CD1c-positive myeloid dendritic cell (primary cell): ENCODE data around the gene ANKMY1.
"Not testable (repeated sequence)": the region's sequence is repeated elsewhere in the genome, so short reads cannot be mapped to it uniquely, and the experiment has no call there.

Experiments used
- DNase-seq: peaks from one replicate; pipeline ENCODE4 v3.0.0-alpha.2; 2016; ENCODE audit errors: extremely low spot score

The ANKMY1 gene

DNA sequence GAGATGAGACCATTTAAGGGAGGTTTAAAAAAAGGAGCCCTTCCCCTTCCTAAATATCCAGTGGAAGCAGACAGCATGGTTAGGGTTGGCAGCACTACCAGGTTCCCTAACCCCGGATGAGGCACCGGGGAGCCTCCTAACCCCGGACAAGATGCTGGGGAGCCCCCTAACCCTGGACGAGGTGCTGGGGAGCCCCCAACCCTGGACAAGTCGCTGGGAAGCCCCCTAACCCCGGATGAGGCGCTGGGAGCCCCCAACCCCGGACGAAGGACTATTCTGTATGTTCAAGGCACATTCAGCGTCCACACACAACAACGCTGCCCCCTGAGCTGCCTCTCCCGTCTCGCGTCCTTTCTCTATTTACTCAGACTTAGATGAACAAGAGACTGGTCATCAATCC is 51.9 kb downstream of the ANKMY1 start:
- DNase-seq = no peak

DNA sequence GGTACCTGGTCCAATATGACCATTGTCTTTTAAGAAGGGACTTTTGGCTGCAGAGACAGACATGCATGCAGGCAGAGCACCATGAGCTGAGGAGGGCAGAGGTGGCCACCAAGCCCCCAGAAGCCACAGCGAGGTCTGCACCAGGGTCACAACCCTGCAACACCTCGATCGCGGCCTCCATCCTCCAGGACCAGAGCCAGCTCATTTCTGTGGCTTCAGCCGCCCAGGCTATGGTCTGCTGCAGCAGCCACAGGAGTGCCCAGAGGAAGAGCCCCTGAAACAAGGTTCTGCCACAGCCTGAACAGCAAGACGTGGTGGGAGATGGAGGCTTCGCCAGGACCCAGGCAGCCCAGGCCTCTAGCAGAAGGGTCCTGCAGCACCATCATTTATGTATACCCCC is 53.9 kb downstream of the ANKMY1 start:
- no peak for DNase-seq

DNA sequence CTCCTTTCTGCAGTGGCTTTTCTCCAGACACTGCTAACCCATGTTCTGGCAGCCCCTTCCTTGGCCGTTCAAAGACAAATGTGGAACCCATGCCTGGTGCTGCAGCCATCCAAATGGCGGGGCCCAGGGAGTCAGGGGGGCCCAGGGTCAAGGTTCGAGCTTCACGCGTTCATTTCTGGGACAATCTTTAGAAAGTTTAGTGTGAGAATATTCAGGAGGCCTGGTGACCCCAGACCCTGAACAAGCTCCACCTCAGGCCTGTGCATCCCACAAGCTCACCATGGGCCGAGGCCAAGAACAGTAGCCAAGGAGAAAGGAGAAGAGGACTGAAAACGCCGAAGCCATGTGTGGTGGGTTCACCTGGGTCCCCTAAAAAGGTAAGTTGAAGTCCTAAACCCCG is 54.4 kb downstream of the ANKMY1 start:
- no peak for DNase-seq

DNA sequence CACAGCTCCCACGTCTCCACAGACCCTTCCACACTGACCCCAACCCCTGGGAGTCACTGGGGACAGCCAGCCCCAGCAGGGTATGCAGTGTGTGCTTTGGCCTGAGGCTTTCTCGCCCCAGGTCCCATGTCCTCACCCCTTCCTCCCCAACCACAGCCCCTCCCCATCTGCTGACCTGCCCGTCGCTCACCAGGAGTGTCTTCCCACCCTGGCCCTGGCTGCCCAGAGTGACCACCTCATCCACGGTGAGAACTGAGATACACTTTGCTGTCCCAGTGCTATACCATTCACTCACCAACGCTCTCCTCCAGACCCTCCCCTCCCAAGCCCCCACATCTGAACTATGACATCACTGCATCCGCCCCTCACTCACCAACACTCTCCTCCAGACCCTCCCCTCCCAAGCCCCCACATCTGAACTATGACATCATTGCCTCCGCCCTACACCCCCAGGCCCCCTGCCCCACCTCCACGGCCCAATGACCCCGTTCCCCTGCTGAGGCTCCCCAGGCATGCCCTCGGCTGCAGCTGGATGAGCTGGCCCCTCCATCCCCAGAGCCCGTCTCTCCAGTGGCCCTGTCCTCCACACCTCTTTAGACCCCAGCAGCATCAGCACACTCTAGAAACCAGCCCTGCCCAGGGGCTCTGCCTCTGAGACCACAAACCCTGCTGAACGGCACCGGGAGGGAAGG is 55.2 kb downstream of the ANKMY1 start:
- DNase-seq = no peak

DNA sequence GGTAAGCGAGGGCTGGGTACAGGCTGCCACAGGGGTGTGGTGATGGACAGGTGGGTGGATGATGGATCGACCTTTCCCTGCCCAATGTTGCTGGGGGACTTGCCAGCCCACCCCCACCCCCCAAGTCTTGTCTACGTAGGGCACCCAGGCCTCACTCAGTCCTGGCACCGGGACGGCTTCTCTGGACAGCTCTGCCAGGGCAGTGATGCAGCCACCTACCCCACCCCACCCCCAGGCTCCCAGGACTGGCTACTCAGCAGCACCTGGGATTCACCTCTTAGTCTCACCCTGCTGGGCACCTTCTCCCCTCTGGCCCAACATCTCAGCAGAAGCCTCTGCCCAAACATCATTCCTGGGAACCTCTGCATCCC is 55.7 kb downstream of the ANKMY1 start:
- no peak for DNase-seq

DNA sequence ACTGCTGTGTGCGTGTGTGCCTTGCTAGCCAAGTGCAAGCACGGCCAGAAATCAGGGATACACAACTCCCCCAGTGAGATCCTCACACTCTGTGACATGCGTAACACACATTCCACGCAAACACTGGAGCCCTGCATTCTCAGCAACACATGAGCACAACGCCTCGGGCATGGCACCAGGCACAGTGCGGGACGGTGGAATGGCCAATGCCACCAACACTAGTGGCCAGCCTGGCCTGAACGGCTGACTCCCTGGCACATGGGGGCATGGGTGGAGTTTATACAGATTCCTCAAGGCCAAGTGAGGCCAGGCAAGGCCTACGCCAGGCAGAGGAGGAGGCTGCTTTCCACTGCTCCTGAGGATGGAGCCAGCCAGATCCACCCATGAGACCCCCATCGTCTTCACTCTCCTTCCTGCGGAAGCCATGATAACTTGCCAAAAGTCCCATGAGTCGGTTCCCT is 56.2 kb downstream of the ANKMY1 start:
- DNase-seq = no peak

DNA sequence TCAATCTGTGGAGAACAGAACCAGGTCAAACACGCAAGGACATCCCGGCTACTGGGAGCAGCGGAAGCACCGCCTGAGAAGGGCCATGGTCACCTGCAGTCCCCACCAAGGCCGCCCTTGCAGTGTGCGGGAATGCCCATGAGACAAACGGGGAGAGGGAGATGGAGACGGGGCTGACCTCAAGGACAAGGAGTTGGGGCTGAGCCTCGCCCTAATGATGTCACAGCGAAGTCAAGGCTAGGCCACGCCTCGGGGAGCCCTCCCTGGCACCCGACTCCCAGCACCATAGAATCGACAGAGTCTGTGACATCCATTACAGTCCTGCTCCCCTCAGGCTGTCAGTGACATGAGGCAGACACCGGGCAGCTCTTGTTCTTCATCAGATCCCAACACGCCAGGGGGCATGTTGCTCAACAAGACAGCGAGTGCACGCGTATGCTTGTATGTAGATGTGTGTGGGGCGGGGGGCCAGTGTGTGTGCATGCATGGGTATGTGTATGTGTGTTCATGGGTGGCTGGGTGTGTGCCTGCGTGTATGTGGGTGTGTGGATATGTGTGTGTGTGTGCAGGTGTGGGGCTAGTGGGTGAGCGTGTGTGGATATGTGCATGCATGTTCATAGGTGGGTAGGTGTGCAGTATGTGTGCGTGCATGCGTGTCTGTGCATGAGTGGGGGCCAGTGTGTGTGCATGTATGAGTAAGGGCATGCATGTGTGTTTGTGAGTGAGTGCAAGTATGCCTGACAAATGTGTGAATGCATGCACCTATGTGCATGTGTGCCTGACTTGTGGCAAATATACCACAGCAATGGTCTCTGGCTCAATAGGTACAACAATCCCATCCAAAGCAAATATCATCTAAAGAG is 57.0 kb downstream of the ANKMY1 start:
- DNase-seq = no peak

DNA sequence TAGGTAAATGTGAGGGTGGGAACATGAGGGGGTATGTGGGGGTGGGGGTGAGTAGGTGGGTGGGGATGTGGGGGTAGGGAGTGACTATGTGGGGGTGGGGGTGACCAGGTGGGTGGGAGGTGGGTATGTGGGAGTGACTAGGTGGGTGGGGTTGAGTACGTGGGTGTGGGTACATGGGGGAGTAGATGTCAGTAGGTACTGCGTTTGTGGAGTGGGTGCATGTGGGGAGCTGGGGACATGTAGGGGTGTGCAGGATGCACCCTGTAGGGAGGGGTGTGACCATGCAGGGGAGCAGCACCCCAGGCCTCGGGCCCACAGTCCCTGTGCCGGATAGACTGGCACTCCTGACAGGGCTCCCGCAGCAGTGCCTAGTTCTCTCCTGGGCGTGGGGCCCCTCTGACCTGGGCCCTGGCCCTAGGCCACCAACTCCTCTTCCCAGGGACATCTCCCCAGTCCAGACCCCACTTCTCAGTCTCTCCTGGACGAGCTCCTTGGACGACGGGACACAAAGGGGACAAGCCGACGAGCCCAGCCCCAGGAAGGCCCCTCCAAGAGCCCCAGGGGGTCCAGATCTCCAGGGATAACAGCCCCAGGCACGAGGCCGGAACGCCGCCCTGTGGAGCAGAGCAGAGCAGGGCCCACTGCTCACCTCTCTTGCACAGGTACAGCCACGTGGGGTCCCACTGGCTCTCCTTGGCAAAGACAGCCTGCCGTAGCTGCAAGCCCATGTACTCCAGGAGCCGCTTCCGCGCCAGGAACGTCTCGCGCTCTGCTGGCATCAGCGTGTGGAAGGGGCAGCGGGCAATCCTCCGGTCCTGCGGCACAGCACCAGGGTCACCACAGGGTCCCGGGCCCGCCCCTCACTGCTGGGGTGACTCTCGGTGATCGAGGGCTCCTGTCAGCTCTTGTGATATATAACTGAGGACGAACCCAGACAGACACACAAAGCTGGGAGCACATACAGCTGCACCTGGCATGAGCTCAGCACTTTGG is 58.2 kb downstream of the ANKMY1 start:
- no peak for DNase-seq

DNA sequence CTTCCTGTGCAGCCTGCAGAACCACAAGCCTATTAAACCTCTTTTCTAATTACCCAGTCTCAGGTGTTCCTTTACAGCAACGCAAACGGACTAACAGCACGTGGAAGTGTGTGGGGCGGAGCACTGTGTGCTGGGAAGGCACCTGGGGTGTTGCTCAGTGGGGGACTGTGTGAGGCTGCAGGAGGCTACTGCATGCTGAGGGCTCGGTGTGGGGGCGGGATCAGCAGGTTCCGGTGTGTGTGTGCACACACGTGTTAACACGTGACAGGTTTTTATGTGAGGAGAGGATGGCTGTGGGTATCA is 58.9 kb downstream of the ANKMY1 start:
- DNase-seq = no peak

DNA sequence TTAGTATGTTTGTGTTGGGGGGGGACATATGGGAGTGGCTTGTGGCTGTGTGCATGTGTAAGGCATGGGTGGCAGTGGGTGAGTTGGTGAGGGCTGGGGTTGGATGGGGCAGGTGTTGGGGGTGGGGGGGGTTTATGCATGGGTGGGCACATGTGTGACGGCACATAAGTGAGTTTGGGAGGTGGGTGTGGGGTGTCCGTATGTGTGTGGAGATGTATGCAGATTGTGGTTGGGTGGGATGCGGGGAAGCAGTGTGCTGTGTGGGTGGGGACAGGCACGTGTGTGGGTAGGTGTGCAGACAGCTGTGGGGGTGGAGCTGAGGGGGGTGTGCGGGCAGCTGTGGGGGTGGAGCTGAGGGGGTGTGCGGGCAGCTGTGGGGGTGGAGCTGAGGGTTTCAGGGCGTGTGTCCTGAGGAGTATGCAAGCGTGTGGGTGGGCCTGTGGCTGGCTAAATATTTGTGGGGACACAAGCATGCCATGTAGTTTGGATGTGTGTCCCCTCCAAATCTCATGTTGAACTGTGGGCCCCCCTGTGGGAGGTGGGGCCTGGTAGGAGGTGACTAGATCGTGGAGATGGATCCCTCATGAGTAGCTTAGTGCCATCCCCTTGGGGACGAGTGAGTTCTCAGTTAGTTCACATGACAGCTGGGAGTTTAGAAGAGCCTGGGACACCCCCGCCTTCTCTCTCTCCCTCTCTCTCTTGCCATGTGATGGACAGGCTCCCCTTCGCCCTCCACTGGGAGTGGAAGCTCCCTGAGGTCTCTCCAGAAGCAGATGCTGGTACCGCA is 59.4 kb downstream of the ANKMY1 start:
- DNase-seq = no peak

DNA sequence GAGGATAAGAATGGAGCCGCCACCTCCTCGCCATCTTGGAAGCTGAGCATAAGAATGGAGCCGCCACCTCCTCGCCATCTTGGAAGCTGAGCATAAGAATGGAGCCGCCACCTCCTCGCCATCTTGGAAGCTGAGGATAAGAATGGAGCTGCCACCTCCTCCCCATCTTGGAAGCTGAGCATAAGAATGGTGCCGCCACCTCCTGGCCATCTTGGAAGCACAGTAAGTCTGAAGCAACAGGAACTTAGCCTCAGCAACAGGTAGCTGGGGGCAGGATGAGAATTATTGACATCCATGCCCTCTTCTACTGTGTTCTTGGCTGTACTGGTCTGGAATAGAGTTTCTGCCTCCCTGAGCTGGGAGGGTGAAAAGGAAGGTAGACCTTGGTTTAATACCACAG is 60.7 kb downstream of the ANKMY1 start:
- not testable (repeated sequence) for DNase-seq

DNA sequence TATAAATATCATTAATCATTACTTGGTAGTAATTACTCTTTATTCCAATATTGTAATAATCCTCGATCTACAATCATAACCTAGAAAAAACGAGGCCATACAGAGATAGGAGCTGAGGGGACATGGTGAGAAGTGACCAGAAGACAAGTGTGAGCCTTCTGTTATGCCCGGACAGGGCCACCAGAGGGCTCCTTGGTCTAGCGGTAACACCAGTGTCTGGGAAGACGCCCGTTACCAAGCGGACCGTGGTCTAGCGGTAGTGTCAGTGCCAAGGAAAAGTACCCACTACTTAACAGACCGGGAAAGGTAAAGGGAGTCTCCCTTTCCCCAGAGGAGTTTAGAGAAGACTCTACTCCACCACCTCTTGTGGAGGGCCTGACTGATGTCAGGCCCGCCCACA is 62.8 kb downstream of the ANKMY1 start:
- not testable (repeated sequence) for DNase-seq

DNA sequence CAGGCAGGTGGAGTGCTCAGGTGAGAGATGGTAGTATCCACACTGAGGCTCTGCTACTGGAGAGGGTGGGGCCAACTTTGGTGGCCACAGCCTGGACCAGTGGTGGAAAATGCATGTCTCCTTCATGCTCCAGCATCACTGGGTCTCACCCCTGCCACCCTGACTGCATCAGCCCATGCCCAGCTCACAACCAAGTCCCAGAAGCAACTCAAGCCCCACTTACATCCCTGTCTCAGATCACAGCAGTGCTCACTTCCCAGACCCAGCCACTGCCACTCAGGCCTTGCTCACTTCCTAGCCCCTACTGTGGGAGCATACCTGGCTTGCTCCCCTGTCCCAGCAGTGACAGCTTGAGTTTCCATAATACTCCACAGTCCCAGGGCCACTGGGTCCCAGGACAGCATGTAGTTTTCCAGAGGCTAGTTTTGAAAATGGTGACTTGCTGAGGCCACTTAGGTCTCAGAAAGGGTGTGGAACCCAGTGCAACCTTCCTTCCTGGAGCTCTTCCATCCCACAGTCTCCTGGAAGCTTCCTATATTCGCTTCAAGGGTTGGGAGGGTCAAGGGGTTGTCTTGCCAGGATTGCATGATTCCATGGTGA is 63.5 kb downstream of the ANKMY1 start:
- DNase-seq = no peak

DNA sequence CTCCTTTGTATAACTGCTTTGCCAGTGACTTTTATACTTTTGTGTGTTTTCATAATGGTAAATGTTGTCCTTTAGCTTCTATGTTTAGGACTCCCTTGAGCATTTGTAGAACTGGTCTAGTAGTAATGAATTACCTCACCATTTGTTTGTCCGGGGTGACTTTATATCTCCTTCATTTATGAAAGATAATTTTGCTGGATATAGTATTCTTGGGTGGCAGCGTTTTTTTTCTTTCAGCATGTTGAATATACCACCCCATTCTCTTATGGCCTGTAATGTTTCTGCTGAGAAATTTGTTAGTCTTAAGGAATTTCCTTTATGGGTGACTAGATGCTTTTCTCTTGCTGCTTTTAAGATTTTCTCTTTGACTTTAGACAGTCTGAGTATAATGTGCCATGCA is 66.3 kb downstream of the ANKMY1 start:
- no peak for DNase-seq

DNA sequence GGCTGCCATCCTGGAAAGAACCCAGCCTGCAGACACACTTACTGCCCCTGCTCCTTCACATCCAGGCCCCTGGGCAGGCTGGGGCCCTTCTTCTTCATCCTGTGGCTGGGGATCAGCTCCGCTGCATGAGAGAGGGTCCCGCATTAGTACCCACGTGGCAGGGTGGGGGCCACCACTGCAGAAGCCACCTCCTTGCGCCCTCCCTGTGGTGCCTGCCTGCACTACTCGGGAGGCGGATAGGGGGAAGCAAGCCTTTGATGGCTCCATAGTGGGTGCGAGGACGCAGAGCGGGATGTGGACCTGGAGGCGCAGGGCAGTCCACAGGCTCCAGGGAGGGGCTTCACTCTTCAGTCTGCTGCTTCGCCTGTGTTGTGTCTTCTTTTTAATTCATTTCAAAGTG is 75.6 kb downstream of the ANKMY1 start:
- DNase-seq = no peak

DNA sequence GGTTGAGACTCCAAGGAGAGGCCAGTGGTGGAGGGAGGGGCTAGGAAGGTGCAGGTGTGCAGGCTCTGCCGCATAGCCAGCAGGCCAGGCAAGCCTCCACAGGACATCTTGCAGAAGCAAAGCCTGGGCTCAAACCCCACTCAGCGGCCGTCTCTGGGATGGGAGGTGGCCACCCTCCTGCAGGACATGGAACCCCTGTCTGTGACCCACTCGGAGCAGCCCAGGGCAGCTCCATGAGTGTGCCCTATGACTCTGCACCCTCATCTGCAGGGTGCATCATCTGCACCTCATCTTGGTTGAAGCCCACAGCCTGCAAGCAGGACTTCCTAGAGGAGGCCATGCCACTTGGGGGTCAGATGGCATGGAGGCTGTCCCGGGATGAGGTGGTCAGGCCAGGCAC is 76.1 kb downstream of the ANKMY1 start:
- no peak for DNase-seq

DNA sequence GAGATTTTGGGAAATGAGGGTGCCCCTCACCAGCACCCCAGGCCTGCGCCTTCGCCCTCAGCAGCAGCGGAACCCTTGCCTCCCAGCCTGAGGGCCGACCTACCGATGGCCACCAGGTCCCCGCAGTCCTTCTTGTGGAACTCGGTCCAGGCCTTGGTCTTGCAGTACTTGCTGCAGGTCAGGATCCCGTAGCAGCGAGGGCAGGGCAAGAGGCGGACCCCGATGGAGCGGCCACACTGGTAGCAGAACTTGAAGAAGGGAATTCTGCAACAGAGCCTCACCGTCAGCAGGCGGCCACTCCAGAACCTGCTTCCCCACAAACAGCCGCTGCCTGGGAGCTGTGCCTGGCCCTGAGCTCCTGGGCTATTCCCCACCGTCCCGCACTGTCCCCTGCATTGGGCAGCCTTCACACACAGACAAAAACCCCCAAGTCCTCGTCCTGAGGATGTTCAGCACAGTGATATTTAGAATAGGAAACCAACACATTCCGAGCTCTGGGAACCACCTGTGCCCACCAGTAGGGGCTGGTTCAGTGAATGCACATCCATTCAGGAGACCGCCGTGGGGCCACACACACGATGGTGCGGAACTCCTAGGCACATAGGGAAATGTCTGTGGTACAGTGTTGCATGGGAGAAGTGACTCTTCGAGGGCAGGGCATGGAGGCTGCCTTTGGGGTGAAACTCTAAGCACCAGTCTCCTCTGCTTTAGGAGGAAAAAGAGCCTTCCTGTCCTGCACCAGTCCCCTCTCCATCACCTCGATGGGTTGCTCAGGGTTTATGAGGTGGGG is 76.8 kb downstream of the ANKMY1 start:
- DNase-seq = no peak

DNA sequence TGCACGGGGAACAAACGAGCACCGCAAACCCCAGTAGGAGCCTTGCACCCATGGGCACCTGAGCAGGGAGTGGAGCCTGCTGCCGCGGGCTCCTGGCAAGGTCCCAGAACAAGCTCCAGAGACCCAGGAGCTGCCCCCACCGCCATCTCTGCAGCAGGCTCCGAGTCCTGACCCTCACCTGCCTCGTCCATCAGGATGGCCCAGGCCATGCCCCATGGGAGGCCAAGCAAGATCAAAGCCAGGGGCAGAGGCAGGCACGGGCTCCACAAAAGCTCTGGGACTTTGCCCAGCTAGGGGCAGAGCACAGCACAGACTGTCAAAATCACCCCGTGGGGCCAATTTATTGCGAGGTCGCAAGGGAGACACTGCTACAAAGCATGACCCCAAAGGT is 78.7 kb downstream of the ANKMY1 start:
- DNase-seq = no peak

DNA sequence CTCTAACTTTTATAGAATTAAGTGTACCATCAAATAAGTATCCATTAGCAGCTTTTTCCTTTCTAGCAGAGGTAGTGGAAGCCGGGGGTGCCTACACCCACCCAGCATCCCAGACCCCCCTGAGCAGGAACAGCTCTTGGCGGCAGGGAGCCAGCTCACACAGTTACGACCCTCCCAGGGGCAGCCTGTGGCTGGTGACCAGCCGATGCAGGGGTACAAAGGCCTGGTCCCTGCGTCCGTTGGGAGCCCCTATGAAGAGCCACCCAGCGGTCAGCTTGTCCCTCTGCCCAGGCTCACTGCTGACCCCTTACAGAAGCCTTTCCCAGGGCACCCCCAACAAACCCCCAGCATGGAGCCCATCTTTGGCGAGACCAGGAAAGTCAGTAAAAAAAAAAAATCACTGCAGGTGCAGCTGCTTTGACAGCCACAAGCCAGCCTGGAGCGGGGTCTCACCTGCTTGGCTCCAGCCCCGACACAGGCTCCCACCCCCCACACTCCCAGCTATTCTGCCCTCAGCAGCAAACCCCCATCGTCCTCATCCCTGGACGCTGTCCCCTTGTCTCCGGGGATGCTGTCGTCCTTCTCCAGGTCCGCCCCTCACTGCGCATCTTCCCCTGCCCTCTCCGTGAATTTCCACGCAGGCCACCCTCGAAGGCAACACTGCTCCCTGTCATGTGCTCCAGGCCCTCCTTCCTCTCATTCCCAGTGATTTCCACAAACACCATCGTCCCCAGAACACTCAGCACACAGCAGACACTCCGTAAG is 79.3 kb downstream of the ANKMY1 start:
- no peak for DNase-seq

DNA sequence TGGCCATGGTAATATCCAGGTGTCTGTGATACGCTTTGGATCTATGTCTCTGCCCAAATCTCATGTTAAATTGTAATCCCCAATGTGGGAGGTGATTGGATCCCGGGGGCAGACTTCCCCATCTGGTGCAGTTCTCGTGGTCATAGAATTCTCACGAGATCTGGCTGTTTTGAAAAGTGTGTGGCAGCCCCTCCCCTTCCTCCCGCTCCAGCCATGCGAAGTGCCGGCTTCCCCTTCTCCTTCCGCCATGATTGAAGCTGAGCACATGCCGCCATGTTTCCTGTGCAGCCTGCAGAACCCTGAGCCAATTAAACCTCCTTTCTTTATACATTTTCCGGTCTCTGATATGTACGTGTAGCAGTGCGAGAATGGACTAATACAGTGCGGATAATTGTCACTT is 79.9 kb downstream of the ANKMY1 start:
- no peak for DNase-seq
